NB4 (cell line): ENCODE data around the gene SLC29A4.

ENCODE experiments used
- MAX ChIP-seq: IDR thresholded peaks from 2 replicates; pipeline ENCODE4 v1.6.1; 2011; ENCODE audit warnings: low read depth, low read length
- POLR2A ChIP-seq: IDR thresholded peaks from 2 replicates; pipeline ENCODE4 v1.6.1; 2011; ENCODE audit warnings: mild to moderate bottlenecking; ENCODE audit not compliant: insufficient read length; ENCODE audit errors: extremely low read depth
- TF ChIP-seq, protein P1 (sequence below): IDR thresholded peaks from one replicate; pipeline ENCODE4 v1.5.1; 2012; ENCODE audit warnings: low read depth, low read length

GRCh38 chr7:5339955-5340354 is 57.2 kb downstream of the SLC29A4 start:
- TF ChIP-seq, protein P1, sequence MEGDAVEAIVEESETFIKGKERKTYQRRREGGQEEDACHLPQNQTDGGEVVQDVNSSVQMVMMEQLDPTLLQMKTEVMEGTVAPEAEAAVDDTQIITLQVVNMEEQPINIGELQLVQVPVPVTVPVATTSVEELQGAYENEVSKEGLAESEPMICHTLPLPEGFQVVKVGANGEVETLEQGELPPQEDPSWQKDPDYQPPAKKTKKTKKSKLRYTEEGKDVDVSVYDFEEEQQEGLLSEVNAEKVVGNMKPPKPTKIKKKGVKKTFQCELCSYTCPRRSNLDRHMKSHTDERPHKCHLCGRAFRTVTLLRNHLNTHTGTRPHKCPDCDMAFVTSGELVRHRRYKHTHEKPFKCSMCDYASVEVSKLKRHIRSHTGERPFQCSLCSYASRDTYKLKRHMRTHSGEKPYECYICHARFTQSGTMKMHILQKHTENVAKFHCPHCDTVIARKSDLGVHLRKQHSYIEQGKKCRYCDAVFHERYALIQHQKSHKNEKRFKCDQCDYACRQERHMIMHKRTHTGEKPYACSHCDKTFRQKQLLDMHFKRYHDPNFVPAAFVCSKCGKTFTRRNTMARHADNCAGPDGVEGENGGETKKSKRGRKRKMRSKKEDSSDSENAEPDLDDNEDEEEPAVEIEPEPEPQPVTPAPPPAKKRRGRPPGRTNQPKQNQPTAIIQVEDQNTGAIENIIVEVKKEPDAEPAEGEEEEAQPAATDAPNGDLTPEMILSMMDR, result no peak
- TF ChIP-seq POLR2A (no peak), MAX (no peak)
